GM12892 (cell line): ENCODE results near the gene CIRBP.
A peak's percentile ranks its signal among the peaks of the same experiment; 100 is the strongest.

Experiments used
- DNase-seq: peaks from one replicate; pipeline ENCODE4 v3.0.0; 2011; ENCODE audit not compliant: insufficient read length
- FAIRE-seq: peaks from 2 replicates; lab custom pipeline; 2011; peaks lifted over from hg19 to GRCh38; lab: Jason Lieb, UNC
- POLR2A ChIP-seq: IDR thresholded peaks from 2 replicates; pipeline ENCODE4 v1.6.1; 2011; ENCODE audit warnings: low read depth, low read length, control low read depth
- POLR2AphosphoS5 ChIP-seq: IDR thresholded peaks from 2 replicates; pipeline ENCODE4 v1.6.1; 2011; ENCODE audit warnings: low read depth, low read length, control low read depth
- TAF1 ChIP-seq: IDR thresholded peaks from 2 replicates; pipeline ENCODE4 v1.6.1; 2011; ENCODE audit warnings: low read depth, mild to moderate bottlenecking, control low read depth, low read length, borderline replicate concordance

Gene CIRBP

GRCh38 chr19:1268226-1269064 lies 687 bp upstream of the CIRBP start:
- TF ChIP-seq TAF1 (no peak), POLR2AphosphoS5 (no peak), POLR2A (no peak)
- DNase-seq (no peak), FAIRE-seq (peak; percentile 17)

DNA sequence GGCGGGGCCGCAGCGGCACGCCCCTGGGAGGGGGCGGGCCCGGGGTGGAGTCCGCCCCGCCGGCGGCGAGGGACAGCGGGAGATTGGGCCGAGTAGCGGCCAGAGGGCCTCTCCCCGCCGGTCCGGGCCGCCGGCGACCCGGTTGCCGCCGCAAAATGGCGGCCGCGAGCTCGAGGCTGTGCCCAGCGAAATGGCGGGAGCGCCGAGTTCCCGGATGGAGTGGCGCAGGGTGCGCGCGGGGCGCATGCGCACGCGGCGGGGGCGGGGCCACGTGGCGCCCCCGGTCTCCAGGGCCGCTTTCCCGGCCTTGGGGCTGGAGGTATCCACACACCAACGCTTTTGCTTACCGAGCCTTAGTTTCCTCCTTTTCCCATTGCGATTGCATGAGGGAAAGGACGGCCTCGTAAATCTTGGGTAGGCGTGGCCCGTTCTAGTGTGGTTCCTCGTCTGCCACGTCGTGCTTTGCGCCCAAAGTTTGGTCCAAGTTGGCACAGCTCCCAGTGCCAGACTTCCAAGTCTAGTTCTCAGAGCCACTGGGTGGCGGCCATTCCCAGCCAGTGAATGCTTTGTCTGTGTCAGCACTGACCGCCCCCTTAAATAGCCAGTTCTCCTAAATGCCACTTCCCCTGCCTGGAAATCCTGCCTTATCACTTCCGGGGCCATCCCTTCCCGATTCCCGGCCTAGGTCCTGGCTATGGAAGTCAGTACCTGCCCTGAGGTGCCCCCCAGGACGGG lies 513 bp downstream of the CIRBP start:
- DNase-seq (peak; percentile 93), FAIRE-seq (no peak)
- TF ChIP-seq TAF1: no peak; the same call in 1 of the 2 replicates
- peak; percentile 98 for TF ChIP-seq POLR2AphosphoS5
- TF ChIP-seq POLR2A: peak; percentile 93

- DNase-seq (no peak), FAIRE-seq (no peak)
- no peak for TF ChIP-seq POLR2AphosphoS5
- no peak for TF ChIP-seq POLR2A
- TF ChIP-seq TAF1: no peak
These were observed 1.2 kb downstream of the CIRBP start for GRCh38 chr19:1270213-1270853.

- FAIRE-seq: no peak
- DNase-seq: no peak
- TF ChIP-seq POLR2AphosphoS5 (peak; percentile 83), TAF1 (no peak), POLR2A (peak; percentile 57; the same call in 1 of the 2 replicates)
These were observed 1.9 kb downstream of the CIRBP start for GRCh38 chr19:1270854-1271527.

GRCh38 chr19:1271528-1272422 lies 2.6 kb downstream of the CIRBP start:
- TF ChIP-seq POLR2A: peak; percentile 45; the same call in 1 of the 2 replicates
- no peak; the same call in 1 of the 2 replicates for TF ChIP-seq POLR2AphosphoS5
- no peak for TF ChIP-seq TAF1
- no peak for DNase-seq
- FAIRE-seq: no peak

GRCh38 chr19:1272423-1273262 lies 3.5 kb downstream of the CIRBP start:
- FAIRE-seq (no peak), DNase-seq (no peak)
- no peak for TF ChIP-seq POLR2A
- no peak; the same call in 1 of the 2 replicates for TF ChIP-seq POLR2AphosphoS5
- no peak for TF ChIP-seq TAF1

DNA sequence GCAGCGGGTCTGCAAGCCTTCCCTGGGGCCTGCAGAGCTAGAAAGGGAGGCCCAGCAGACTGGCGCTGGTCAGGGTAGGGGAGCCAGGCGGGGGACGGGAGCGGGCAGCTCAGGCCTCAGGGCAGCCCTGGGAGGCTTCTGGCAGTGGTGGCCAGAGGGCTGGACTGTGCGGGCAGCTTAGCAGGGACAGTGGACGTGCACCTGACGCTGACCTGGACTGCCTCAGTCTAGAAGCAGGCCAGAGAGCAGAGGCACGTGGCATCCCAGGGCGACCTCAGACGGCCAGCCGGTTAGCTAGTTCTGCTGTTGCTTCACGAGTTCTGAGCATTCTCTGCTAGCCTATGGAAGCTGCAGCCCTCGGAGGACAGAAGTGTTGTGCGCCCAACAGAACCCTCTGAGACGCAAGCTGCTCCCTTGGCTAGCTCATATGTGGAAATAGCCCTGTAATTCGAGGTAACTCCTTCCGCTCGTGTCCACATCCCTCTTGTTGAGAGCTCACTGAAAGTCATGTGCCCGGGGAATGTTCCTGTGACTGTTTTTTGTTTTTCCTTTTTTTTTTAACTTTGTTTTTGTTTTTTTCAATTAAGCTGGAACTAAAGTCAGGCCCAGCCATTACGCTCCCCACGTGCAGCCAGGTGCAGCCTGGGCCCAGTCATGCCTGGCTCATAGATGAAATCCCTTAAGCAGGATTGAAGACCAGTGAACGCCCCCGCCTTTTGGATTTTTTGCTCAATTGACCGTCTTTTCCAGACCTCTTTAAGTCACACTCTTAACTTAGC lies 4.3 kb downstream of the CIRBP start:
- DNase-seq: no peak
- FAIRE-seq: no peak
- TF ChIP-seq TAF1 (no peak), POLR2A (peak; percentile 79), POLR2AphosphoS5 (peak; percentile 90)

DNA sequence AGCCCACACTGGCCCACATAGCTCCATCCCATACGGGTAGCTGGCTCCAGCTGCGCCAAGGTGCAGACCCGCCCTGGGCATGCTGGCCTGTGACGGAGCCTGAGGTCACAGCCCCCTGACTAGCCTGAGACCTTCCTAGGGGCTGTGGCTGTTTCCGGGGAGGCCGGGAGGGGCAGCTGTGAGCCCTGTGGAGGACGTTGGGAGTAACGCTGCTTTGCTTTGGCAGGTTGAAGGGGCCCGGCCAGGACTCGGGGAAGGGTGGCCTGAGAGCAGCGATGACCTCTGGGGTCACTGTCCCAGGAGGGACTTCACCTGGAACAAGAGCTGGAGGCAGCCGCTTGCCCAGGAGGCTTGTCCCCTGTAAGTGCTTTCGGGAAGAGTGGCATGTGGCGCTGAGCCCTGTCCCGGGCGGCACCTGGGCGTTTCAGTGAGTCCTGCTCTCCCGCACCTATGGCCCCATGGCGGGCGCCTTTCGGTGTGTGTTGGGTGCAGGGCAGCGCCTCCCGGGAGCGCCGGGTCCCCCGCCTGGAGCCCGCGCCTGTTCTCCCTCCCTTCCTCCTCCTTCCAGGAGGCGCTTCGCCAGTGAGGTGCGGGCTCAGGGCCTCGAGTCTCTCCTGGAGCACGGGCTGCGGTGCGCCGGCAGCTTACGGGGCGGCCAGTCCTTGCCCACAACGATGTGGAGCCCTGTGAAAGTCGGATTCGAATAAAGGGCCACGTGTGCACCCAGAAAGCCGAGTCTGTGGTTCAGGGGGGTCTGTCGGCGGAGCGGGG lies 5.1 kb downstream of the CIRBP start:
- DNase-seq (no peak), FAIRE-seq (no peak)
- peak; percentile 24; the same call in 1 of the 2 replicates for TF ChIP-seq POLR2AphosphoS5
- no peak for TF ChIP-seq TAF1
- peak; percentile 57 for TF ChIP-seq POLR2A

DNA sequence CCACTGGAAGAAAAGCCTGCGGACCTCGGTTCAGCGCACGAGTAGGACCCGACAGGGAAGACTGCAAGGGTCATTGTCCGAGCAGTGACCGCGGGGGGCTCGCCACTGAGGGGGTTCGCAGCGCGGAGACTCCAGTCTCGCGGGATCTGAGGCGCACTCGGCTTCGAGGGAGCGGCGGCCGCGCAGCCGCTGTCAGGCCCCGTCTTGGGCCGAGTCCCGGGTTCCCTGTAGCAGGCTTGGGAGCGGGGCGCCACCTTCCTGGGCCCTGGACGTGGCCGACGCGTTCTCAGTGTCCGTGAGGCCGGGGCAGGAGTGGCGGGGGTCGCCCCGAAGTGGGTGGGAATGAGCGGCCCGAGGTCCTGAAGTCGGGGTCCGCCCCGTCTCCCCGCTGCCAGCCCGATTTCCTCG lies 5.7 kb downstream of the CIRBP start:
- DNase-seq: no peak
- TF ChIP-seq POLR2AphosphoS5 (no peak; the same call in 1 of the 2 replicates), POLR2A (no peak), TAF1 (no peak)
- no peak for FAIRE-seq
